ENCODE measurements around the gene SLC6A12.

The SLC6A12 gene

DNA sequence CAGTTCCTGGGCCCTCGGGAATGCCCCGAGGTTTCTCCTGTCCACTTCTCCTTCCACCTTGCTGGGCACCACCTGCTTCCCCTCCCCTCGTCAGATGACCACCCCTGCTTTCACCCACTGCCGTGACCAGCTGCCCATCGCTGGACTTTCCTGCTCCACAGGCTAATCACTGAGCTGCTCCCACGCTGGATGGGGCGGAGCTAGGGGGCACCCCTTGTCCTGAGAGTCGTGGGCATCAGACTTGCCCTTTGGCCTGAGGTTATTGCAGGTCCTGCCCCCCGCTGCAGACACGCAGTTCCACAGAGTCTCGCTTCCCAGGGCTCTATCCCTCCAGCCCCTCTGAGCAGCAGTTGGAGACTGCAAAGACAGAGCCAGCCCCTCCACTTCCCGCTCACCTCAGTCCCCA is 427 bp downstream of the SLC6A12 start:
- no peak for DNase-seq

DNA sequence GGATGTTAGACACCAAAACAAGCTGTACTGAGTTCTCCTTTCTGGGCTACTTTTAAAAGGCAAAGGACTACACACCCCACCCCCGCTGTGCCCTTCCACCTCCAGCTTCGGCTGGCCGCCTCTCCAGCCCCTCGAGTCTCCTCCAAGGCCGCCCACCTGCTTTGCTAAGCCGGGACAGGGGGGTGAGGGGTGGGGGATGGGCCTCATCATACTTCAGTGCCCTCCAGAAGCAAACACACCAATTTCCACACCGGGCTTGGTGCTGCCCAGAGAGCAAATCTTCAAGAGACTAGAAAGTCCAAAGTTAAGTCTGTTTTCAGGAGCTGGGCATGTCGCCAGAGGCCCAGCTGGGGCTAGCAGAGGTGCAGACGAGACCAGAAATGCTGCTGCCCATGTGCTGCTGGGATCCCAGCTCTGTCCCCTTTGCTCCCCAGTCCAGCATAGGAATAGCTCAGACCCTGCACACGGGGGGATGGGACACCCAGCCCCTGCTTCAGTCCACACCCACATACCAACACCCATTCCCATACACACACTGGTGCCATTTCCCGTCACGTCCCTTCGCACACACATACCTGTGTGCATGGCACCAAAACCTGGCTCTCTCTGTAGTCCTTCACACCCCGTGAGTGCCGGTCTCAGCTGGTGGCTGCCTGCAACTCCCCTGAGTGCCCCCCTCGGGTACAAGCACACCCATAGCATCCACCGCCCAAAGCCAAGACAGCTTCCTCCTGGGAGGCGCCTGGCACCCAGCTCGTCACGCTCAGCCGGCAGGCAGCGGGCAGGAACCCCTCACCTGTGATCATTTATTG is 1.0 kb downstream of the SLC6A12 start:
- no peak for DNase-seq

DNA sequence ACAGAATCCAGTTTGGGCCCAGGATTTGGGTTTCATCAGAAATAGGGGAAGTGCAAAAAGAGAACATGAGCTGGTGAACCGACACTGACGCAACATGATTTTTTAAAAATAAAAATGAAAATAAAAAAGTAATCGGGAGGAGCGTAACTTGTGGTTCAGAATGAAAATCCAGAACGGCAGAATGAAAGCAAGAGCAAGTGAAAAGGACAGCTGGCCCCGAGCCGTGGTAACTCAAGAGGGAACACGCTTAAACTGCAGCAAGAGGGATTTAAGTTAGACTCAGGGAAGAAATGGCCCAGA is 1.6 kb downstream of the SLC6A12 start:
- DNase-seq = no peak

DNA sequence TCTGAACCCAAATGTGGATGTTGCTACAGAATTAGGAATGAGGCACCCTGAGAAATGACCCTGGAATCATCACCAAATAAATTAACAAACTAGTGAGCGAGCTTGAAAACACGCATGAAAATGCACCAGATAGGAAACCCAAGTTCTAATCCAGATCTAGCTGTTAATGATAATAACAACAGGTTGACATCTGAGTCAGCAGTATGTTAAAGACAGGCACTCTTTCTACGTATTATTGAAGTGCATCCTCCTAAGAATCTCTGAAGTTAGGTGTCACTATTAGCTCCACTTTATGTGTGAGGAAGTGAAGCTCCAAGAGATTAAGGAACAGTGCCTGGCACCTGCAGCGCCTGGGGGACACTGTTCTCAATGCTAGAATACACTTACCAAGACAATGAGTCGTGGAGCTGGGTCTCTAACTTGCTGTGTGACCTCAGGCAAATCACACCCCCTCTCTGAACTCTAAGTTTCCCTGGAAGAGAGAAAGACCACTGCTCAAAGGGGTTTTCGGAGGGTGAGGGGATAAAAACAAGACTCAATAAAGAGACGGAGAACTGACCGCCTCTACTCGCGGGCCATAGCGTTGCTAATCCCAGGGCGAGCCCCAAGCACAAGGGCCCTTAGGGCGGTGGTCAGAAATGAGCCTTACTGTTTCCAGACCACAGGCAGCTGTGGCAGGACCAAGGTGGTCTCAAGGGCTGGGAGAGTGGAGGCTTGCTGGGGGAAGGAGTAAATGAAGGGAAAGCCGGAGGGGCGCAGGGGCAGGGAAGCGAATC is 2.1 kb downstream of the SLC6A12 start:
- DNase-seq = no peak

DNA sequence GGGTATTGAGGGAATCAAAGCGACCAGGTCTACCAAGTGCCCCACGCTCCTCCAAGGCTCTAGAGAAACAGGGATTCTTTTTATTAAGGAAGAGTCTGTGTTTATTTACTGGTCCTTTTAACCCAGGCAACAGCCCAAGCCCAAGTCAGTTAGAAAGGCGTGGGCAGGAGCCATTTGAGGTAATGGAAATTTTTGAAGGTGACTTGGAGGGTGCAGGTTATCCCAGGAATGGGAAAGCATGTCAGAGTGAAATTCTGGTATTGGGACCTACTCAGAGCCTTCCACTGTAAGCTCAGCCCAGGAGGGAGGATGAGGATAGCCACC is 2.9 kb downstream of the SLC6A12 start:
- DNase-seq = no peak

DNA sequence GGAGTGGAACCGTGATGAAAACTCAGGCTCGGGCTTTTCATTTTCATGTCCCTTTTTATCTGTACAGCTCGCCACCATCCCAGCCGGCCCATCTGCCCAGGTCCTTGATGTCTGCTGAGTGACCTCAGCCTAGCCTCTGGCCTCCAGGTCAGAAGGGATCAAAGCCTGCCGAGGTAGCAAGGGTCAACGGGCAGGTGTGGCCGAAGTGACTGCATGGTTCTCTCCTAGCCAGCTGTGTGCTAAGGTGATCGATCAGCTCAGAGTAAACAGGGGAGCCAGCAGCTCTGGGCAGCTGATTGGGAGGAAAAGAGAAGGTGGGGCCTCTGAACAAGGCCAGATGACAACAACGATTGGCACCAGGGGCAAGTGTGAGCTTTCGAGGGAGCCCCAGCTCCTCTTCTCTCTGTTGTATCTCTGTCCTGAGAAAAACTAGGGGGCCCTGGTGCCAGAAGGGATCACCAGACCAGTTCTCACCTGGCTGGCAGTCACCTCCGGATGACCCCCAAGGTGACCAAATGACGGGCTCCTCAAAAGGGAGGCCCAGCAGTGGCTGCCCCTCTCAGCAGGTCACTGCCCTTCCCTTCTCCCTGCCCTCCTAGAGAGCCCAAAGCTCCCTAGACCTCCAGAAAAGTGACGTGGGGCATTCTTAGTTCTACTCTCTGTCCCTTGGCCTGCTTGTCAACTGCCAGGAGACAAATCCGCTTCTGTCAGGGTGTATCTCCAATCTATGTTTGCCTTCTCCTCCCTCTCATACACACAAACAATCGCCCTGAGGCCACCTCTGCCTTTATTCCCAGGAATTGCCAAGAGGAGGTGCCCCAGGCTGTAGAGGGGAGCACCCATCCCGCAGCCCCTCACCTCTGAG is 3.4 kb downstream of the SLC6A12 start:
- no peak for DNase-seq

DNA sequence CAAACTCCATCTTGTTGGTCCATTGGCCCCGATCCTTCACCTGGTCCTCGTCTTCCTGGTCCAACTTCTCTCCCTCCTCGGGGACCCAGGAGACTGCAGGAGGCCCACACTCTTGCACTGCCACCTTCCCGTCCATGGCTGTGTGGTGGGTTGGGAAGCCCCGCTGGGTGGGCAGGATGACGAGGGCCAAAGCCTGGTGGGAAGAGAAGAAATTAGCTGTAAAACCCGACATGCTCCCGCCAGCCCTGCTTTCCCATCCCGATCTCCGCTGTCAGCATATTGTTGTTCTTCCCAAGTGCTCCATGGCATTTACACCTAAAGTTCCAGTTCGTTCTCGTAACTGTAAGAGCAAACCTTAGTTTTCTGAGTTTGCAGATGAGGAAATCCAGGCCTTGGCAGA is 4.1 kb downstream of the SLC6A12 start:
- no peak for DNase-seq

DNA sequence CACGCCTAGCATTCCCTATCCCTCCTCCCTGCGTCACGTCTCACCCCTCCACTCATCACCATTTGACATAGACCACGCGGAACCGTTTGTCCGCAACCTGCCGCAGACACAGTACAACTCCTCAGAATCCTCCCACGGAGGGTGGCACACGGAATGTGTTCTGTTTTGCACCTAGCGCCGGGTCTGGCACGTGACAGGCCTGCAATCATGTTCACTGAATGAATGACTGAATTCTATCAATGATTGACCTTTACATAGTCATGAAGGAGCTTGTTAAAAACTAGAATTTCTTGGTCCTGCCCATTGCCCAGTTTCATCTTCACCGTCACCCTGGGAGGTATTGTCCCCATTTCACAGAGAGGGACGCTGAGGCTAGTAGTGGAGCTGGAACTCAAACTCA is 4.7 kb downstream of the SLC6A12 start:
- DNase-seq = no peak

DNA sequence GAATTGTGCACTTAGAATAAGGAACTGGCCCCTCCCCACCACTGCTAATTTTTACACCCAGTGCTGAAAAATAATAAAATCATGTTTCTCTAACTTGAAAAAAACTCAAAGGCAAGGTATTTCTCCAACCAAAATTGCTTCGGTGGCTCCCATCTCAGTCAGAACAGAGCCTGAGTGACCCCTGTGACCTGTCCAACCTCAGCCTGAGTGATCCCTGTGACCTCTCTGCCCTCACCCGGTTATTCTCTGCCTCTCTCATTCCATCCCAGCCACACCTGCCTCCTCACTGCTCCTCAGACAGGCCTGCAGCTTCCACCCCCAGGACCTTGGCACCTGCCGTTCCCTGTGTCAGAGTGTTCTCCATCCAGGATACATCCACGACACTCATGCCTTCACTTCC is 5.1 kb downstream of the SLC6A12 start:
- DNase-seq = no peak

DNA sequence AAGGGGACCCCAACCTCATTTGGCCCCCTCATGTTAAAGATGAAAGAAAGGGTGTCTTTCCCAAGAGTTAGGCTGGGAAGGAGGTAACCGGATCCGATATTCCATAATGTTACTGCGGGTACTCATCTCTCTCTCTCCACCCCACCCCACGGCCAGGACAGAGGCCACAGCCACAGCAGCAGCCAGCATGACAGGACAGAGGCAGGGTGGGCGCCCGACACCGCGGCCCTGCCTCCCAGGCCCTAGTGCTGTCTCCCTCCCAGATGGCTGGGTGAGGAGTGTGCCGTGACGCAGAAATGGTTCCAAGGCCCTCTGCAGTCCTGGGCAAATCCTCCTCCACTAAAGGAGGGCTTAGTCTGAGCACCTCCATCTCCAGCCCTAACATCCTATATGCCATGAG is 6.2 kb downstream of the SLC6A12 start:
- no peak for DNase-seq

DNA sequence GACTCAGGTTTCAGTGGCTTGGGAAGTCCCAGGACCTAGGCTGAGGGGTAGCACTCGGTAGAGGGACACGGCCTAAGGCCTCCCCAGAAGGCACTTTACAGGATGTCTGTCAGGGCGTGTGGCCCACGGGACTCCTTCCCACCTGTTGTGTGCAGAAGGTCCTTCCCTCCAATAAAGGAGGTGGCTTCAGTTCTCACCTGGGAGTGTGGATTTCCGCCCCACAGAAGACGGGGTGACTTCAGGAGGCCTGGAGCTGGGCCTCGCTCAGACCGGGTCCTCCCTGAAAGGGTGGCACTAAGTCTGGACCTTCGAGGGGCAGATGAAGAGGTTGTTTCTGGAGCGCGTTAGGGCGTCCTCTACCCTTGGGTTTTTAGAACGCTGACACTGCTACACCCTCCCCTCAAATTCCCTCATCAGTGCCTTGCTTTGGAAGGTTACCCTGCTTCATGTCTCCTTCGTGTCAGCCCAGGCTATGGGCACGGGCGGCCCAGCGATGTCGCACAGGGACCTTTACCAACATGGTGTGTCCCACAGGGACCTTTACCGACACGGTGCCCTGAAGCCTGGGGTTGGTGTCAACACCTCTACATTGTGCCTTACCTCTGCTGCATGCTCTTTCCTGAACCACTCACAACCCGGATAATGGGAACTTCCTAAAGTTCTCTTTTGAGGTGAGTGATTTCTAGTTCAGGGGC is 7.1 kb downstream of the SLC6A12 start:
- DNase-seq = no peak

DNA sequence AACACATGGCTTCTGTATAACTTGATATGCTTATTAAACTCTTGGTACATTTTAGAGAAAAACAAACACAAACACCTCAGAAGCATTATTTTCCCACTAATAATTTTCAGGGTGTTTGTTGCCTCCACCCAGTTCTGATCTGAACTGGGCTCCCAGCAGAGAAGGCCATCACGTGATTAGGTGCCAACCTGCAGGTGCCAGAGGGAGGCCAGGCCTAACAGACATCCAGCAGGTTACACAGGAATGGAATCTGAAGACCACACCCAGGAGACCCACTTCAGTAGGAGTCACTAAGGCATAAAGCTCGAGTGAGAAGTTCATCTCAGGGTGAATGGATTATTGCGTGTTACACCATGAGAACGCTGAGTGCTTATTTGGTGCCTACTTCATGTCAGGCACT is 8.9 kb downstream of the SLC6A12 start:
- no peak for DNase-seq

DNA sequence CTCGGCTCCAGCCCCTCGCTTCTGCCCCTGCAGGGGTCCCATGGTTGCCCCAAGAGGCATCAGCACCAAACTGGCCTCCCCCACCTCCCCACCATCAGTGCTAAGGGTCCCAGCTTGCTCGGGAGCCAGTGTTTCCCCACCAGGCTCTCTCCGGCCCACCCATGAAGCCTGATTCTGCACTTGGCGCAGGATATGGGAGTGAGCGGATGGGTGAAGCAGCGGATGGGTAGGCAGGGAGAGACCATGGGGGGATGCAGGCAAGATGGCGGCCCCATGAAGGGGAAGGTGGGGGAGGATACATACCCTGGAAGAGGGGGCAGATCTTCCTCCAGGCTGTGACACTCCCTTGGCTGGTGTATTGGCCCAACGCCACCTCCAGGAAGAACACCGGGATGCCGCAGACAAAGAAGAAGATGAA is 9.7 kb downstream of the SLC6A12 start:
- no peak for DNase-seq

DNA sequence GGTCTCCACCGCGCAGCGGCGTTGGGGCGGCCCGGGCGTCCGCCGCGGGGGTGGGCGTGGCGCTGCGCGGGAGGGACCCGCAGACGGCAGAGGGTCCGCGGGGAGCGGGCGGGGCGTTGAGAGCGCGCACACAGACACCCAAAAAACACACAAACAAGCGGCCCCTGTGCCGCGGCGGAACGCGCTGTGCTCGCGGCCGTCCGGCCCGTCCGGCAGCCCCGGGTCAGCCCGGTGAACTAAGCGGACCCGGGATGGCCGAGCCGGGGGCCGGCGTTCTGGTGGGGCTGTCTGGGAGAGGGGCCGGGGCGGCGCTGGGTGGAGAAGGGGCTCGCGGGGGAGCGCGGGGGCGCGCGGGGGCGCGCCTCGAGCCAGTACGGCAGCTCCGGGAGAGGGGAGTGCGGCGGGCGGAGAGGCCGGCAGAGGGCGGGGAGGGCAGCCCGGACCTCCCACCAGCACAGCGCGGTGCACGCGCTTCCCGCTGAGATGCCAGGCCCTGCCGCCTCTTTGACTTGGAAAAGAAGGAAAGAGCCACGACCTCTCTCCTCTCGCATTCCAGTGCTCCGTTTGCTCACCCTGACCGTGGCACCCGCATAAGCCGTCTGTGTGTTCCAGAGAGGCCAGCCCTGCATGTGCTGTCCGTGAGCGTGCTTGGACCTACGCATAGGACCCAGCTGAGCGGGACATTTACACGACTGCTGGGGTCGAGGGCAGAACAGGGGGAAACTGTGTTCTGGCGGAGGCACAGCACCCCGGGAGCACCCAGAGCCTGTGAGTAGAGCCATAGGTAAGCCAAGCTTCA is 10.3 kb downstream of the SLC6A12 start:
- no peak for DNase-seq

DNA sequence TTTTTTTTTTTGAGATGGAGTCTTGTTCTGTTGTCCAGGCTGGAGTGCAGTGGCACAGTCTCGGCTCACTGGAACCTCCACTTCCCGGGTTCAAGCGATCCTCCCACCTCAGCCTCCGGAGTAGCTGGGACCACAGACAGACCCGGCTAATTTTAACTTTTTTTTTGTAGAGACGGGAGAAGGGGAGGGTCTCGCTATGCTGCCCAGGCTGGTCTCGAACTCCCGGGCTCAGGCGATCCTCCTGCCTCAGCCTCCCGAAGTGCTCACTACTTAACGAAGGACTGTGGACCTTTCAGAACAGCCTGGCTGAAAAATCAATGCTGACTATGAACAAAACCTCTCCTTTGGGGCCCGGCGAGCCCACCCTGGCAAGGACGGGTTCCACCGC is 10.9 kb downstream of the SLC6A12 start:
- DNase-seq = no peak

DNA sequence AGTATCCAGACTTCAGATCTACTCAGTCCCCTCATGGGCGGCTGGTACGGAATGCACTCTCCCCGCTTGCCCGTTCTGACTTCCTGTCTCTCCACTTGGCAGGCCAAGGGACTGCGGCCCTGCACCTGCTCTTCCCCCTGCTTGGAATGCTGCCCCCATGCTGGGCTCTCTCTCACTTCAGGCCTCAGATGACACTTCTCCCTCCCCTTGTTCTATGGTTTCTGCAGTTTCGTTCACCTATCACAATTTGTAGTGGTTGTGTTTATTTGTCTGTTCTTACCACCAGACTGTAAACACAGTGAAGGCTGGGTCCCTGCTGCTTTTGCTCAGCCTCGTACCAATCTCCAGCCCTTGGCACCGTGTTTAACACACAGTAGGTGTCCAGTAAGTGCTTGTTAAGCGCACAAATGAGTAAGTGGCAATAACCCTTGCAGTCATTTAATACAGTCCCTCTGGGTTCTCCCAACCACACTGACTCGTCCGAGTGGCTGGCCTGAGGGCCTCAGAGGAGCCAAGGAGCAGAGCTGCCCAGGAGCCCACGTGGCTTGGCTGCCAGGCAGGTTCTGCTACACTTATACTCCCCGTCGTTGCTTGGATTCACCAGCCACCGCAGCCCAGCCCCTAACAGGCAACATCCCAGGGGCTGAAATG is 11.8 kb downstream of the SLC6A12 start:
- no peak for DNase-seq

DNA sequence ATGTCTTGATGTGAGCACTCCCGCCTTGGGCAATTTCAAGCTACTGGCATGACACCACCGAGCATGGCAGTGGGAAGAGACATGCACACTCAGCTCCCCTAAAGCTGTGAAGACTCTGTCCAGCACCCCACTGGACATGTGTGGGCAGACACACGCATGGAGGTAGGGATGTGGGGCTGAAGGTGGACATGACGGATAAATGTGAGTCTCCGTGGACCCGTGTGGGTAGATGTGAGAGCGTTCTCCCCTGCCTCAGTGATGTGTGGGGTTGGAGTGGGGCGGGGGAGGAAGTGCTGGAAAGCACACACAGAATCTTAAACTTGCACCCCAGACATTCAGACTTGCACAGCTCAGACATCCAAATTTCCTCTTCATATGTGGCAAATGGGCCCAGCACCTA is 12.6 kb downstream of the SLC6A12 start:
- DNase-seq = no peak

DNA sequence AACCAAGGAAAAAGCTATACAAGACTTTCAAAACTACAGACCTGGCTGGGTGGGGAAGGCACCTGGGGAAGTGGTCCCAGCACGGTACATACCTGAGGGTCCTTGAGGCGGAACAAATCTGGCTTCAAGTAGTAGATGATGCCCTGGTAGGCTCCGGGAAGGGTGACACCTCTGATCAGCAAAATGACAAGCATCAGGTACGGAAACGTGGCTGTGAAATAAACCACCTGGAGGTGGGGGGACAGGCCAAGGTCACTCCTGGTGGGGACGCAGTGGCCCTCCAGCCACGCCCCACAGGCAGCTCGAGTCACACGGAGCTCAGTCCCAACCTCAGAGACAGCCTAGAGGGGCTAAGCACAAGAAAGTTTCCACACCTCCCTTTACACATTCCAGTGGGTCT is 15.3 kb downstream of the SLC6A12 start:
- DNase-seq = no peak

DNA sequence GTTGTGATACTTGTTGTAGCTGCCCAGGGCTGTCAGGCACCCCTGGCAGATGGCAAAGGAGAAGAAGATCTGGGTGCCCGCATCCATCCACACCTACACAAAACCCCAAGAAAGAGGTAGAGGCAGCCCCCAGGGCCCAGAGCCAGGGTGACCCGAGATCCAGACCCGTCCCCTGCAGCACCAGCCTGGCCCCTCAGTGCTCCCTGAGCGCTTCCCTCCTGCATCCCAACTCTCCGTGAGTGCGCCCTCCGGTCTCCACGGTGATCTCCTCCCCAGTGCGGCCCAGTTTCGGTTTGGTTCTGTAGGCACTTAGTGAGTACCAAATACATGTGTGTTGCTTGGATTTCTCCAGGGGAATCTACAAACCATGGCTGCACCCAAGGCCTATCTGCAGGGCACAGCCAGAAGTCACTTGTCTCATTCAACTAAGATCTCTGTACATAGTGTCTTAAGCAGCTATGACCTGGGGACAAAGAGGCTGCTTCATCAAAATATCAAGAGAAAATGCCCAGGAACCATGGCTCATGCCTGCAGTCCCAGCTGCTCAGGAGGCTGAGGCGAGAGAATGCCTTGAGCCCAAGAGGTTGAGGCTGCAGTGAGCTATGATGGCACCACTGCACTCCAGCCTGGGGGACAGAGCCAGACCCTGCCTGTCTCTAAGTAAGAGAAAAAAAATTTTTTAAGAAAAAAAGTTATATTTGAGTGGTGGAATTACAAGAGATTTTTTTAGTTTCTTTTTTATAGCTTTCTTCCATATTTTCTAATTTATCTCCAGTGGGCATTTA is 15.9 kb downstream of the SLC6A12 start:
- no peak for DNase-seq

DNA sequence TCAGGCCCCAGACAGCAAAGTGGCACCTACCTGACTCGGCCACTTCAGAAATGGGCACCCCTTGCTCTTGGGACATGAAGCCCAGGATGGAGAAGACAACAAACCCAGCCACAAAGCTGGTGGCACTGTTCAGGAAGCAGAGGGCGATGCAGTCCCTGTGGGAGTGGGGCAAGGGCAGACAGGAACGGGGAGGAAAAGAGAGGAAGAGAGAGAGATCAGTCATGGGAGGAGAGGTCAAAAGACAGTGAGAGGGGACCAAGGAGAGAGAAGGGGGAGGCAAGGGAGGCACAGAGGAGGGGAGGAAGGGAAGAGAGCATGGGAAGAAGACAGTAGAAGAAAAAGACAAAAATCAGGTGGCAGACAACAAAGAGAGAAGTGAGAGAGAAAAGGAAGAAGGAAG is 16.6 kb downstream of the SLC6A12 start:
- no peak for DNase-seq

DNA sequence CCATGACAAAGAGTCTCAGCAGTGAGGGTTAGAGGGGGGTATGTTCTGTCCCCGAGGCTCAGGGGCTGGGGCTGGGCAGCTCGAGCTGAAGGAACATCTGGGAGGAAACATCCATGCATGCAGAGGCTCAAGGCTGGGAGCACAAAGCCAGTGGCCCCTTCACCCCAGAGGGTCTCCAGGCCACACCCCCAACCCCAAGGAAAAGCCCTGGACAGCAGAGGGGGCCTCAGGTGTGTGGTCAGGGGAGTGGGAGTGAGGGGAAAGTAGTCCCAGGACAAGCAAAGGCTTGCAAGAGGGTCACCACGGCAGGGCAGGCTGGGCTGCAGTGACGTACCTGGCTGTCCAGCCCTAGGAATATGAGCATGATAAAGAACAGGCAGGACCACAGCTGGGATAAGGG is 17.5 kb downstream of the SLC6A12 start:
- DNase-seq = no peak

Measured in activated effector memory CD4-positive, alpha-beta T cell treated with anti-CD3 and anti-CD28 coated beads, Interleukin-2, amount 50 U/mL, for 16 hours (primary cell).